HK-2 (cell line): ENCODE results near the gene KCTD13.
"Not testable (repeated sequence)": the region's sequence is repeated elsewhere in the genome, so short reads cannot be mapped to it uniquely, and the experiment has no call there.

ENCODE experiments used
- DNase-seq: peaks from one replicate; pipeline ENCODE4 v3.0.0-alpha.2; 2018; ENCODE audit not compliant: unreplicated experiment

Gene KCTD13

DNA sequence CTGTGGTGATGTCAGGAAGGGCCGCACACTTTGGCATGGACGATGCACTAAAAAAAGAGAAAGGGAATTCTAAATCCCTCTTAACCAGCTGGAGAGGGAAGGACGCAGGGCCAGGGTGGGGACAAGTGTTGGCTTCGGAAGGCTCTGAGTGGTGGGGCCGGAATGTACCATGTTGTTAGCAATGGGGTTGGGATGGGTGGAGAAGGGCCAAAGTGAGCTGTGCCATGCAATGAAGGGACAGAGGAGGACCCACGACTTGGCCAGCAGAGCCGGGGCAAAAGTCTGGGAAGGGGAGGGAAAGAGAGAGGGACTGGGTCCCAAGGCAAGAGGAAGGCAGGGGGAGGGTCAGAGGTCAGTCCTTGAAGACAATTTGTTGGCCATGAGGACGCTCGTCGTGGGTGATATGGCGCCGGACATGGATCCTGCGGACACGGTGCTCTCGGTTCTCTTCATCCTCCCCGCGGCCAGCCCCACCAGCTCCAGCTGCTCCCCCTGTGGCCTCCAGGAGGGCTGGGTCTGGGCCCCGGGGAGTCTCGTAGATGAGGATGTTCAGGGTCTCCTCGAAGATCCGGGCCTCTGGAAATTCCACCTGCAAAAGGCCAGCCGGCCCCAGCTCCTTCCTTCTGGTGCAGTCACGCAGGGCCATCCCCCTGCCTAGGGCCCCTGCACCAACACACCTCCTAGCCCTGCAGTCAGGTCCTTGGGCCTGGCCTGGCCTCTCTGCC lies 19.3 kb downstream of the KCTD13 start:
- DNase-seq, result no peak

DNA sequence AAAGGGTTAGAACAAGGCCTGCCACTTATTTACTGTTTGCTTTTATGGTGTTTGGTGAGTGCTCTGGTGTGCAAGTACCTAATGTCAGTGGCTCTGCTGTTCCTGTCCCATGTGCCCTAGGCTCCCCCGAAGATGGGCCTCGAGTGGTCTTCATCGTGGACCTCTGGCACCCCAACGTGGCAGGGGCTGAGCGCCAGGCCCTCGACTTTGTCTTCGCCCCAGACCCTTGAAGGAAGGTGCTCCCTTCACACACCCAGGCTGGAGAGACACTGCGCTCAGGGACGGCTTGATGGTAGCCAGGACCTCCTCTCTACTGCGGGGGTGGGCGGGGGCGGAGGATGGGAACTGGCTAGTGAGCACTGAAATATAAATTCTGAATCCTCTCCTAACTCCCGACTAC lies 20.4 kb downstream of the KCTD13 start:
- DNase-seq, result no peak

DNA sequence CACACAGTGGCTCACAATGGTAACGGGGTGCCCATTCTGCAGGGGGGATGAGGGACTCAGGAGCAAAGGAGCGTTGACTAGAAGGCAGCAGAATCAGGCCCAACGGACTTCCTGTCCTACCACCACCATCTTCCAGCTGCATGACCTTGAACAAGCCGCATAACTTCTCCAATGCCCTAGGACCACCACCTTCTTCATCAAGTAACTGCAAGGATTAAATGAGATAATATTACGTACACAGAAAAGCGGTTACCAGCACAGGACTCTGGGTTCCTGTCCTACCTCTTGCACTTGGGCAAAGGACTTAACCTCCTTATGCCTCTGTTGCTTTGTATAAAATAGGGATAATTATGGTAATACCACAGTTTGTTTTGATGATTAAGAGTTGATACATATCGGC lies 21.1 kb downstream of the KCTD13 start:
- DNase-seq, result no peak

DNA sequence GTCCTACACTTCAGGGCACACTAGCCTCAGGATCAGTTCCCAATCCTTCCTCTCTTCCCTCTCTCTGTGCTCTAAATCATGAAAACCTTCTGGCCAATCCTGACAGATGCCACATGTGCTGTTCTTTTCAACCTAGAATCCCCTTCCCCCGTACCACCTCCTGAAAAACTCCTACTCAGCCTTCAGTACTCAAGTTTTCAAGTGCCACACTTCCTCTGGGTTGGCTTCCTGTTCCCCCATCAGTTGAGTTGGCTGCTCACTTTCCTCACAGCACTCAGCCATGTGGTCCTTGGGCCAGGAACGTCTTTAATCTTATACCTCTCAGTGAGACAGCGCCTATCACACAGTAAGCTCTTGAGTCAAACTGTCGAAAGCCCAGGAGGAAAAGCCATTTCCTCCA lies 22.4 kb downstream of the KCTD13 start:
- DNase-seq, result no peak

DNA sequence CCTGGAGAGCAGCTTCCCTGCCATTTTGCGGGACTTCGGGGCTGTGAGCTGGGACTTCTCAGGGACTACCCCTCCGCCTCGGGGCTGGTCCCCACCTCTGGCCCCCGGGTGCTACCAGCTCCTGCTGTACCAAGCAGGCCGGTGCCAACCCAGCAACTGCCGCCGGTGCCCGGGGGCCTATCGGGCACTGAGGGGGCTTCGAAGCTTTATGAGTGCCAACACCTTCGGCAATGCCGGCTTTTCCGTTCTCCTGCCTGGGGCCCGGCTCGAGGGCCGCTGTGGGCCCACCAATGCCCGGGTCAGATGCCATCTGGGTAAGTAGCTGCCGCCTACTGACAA lies 24.4 kb downstream of the KCTD13 start:
- DNase-seq, result no peak

DNA sequence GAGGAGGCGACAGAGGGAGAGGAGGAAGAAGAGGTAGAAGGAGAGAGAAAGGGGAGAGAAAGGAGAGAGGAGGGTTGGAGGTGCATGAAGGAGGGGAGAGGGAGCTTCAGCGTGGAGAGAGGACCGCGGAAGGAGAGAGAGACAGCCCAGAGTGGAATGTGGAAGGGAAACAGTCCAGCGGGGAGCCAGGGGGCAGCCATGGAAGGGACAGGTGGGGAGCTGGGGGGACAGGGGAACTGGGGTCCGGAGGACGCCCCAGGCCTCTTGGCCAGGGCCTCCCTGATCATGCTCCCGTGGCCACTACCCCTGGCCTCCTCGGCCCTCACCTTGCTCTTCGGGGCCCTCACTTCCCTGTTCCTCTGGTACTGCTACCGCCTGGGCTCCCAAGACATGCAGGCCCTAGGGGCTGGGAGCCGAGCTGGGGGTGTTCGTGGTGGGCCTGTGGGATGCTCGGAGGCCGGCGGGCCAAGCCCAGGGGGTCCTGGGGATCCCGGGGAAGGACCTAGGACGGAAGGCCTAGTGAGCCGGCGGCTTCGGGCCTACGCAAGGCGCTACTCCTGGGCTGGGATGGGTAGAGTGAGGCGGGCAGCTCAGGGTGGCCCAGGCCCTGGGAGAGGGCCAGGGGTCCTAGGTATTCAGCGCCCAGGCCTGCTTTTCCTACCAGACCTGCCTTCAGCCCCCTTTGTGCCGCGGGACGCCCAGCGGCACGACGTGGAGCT lies 25.0 kb downstream of the KCTD13 start:
- DNase-seq, result no peak

DNA sequence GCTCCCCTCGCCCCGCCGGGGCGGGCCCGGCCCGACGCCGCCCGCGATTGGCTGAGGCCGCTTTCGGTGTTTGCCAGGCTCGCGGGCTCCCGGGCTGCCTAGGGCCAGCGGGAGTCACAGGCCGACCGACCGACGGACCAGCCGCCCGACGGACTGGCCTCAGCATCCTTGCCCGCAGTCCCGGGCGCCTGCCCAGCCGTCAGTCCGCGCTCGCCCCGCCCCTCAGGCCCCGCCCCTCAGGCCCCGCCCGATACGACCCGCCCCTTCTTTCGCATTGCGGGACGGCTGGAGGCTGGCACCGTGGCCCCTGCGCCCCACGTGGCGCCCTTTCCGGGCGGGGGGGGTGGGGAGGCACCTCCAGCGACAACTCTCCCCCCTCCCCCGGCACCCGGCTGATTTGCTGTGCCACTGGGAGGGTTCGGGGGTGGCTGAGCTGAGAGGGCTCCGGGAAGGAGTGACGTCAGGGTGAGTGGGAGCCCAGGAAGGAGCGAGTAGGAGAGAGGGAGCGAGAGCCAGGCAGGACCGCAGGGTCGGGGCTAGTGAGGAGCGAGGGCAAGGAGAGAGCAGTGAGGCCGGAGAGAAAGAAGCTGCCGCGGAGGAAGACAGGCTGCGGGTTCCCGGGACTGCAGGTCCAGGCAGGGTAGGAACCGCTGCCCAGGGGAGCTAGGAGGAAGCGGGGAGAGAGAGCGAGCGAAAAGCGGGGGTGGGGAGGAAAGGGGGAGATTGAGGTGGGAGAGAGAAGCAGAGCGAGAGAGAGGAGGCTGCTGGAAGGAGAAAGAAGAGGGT lies 25.7 kb downstream of the KCTD13 start, which contains the start of gene ASPHD1:
Gene ASPHD1, plus strand, starts transcription at position 387 of the 786 bp plus-strand sequence. CDS start 484 bp downstream, outside the sequence.
- peak; percentile 93 for DNase-seq

DNA sequence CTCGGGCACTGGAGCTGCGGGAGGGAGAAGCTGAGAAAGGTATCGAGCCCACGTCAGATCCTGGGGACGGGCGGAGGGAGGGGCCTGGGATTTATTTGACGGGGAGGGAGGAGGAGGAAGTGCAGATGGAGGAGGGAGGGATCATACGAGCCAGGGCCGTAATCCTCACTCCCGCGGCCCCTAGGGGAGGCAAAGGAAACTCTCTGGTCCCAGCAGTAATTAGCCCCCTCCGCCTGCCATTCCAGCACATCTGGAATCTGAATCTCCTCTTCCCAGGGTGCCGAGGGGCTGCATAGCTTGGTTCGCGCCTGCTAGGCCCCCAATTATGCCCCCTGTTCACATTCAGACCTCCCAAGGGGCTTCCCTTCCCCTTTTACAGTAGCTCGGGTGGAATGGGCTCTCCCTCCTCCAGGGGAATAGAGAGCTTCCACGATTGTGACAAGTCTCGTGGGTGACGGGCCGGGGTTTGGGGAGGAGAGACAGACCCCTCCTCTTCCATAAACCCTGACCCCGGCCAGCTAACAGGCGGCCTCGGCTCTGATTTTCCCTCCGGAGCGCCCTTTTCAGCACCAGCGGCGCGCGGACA lies 26.4 kb downstream of the KCTD13 start, which contains the start of gene SEZ6L2:
Gene SEZ6L2, minus strand, starts transcription at position 35 of the 586 bp plus-strand sequence. CDS start 531 bp downstream, outside the sequence.
- DNase-seq, result peak; percentile 83

DNA sequence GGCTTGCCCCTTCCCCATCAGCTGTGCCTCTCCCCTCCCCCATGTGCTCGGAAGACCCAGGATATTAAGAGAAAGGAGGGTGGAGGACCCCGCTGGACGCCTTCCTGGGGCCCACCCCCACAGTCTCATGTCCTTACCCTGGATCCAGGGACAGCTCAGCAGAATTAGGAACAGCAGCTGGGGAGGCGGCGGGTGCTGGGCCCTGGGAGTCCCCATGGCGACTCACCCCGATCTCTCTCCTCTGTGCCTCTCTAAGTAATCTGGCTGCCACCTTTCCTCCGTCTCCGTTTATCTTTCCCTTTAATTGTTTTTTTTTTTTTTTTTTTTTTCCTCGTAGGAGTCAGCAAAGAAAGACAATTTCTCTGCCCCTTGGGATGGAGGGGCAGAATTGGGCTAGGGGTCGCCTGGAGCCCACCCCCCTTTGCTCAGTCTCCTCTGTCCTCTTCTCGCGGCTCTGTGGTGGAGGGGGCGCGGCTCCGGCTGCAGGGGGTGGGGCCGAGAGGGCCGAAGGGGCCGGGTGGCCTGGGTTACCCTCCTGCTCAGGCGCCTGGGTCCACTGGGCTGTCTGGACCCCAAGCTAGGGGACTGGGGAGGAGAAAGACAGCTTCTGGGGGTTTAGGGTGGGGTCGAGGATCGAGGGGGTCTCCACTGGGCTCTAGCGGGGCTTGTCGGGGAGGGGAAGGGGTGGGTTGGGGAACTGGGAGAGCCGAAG lies 27.1 kb downstream of the KCTD13 start:
- no peak for DNase-seq

DNA sequence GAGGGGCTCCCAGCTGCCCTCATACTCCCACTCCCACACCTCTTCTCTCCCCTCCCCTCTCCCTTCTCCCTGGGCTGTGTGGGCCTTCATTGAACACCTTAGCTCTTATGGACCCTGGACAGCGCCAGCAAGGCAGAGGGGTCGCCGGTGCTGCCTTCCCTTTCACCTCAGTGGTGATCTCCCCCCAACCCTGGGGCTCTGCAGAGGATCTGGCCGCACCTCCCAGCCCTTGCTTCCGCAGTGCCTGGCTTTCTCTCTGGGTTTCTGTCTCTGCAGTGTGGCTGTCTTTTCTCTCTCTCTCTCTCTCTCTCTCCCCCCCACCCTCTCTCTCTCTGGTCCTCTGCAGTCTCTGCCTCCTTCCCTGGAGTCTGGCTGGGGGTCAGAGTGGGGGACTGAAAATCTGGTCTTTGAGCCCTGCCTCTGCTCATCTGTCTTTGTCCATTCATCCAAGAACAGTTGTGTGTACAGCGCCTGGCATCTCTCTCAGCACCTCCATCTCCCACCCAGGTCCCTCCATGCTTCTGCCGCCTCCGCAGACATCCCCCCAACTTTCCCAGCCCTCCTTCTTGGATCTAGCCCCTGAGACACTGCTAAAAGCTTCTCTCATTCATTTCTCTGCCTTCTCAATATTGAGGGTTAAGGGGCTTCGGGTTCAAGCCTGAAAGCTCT lies 27.8 kb downstream of the KCTD13 start:
- no peak for DNase-seq

DNA sequence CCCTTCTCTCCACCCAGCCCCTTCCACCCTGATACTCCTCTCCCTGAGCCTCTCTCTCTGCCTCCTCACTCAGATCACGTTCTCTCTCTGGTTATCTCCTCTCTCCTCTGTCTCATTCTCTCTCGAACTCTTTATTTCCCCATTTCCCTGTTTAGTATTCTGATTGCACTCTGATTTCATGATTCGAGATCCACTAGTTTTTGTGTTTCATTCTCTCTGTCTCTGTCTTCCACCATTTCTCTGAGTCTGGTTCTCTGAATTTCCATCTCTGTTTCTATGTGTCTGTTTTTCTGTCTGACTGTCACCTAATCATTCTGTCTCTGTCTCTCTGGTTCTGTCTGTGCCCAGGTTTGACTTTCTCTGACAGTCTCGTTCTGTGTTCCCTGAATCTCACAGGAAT lies 28.7 kb downstream of the KCTD13 start:
- no peak for DNase-seq

DNA sequence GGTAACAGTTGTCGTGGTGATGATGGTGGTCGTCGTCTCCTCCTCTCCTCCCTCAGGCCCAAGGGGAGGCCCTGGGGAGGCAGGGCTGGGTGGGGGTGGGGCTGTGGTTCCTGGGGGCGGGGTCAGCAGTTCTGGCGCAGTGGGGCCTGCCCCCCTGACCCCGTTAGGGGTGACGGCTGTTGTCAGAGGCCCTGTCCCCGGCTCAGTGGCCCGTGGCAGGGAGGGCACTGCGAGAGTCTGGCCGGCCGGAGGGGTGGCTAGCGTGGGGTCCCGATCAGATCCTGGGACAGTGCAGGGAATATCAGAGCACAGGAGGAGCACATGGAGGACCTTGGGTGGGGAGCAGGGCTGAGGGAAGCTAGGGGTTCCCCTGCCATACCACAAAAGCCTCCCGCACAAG lies 29.2 kb downstream of the KCTD13 start:
- DNase-seq, result no peak

DNA sequence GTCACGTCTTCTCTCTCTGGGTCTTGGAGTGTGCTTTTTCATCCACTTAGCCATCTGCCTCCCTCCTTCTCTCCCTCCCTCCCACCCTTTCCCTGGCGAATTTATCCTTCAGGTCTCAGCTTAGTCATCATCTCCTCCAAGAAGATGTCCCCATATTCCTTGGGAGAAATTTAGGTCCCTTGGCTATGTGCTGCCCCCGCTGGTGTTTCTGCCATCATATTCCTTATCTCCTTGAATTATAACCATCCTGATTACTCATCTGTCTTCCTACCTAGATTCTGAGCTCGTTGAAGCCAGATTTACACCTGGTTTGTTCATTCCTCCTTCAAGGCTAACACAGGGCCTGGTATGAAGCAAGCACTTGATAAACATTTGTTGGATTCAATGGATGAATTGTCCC lies 31.7 kb downstream of the KCTD13 start:
- no peak for DNase-seq

DNA sequence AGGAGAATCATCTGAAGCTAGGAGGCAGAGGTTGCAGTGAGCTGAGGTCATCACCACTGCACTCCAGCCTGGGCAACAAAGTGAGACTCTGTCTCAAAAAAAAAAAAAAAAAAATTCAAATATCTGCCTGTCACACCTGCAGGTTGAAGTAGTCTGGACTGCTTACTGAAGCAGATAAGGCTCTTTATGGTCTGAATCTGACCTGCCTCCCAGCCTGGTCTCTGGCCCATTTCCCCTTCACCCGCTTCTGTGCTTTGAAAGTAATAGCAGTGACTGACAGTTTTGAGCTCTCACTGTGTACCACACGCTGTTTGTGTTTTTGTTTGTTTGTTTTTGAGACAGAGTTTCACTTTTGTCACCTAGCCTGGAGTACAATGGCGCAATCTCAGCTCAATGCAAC lies 32.5 kb downstream of the KCTD13 start:
- DNase-seq, result no peak

DNA sequence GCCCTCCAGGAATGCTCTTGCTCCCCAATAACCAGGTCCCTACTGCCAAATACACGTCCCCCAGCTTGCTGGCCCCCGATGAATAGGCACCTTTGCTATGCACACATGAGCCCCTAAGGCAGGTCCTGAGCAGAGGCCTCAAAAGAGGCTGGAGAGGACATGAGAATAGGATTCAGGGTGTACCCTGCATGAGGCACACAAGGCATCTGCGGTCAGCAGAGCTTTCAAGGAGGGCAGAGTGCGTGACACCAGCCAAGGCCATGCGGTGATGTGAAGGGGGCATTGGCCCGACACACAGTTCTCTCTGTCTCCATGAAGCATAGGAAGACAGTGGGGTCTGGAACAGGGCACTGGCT lies 33.6 kb downstream of the KCTD13 start:
- DNase-seq, result no peak

DNA sequence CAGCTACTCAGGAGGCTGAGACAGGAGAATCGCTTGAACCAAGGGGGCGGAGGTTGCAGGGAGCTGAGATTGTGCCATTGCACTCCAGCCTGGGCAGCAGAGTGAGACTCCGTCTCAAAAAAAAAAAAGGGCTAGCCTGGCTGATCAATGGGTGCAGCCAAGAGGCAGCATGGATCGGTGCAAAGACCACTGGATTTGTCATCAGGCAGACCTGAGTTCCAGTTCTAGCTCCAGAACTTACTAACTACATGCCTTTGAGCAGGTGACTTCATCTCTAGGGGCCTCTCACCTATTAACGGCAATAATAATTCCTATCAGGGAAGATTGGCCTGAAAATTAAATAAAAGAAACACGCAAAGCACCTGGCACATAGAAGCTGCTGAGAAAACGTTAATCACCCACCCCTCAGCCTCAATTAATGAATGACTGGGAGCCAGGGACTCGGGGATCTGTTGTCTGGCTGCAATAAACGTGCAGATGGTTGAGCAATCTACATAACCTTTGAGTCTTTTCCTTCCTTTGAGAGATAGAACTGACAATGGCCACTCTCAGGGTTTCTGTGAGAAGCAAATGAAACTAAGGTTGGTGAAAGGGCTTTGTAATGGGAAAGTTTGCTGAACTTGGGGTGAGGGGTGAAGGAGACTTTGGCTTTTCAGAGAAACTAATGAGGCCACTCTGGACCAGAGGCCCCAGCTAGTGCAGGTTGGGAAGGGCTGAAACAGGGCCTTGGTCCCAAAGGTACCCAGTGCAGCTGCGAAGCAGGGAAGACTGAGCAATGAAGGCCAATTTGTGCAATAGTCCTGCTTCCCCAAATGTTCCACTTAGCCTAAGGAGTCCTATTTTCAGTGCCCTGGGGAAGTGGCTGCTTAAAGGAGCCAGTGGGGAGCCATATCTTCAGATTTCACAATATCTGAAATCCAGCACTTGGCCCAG lies 34.2 kb downstream of the KCTD13 start:
- DNase-seq, result no peak

DNA sequence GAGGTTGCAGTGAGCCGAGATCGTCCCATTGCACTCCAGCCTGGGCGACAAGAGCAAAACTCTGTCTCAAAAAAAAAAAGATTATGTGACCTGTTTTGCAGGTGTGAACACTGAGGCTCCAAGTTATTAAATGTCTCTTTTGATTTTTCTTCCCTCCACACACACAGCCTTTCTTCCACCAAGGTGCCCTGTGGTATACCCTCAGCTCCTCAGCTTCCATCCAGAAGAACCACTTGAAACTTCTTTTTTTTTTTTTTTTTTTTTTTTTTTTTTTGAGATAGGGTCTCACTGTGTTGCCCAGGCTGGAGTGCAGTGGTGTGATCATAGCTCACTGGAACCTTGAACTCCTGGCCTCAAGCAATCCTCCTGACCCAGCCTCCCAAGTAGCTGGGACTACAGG lies 36.7 kb downstream of the KCTD13 start:
- DNase-seq, result not testable (repeated sequence)

DNA sequence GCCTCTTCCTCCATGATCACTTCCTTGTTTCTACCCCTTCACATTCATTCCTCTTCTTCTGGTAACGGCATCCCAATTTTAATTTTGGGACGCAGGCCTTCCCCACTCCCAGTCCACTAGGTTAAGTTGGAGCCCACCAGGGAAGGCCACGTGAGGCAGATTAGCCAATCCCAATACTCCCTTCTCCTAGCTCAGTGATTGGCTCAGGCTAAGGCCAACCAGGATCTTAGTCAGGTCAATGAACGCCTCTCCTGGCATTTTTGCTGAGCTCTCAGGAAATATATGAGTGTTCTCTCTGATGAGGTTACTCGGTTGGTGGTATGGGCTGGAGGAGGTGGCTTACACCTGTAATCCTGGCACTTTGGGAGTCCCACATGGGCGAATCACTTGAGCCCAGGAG lies 42.0 kb downstream of the KCTD13 start:
- no peak for DNase-seq

DNA sequence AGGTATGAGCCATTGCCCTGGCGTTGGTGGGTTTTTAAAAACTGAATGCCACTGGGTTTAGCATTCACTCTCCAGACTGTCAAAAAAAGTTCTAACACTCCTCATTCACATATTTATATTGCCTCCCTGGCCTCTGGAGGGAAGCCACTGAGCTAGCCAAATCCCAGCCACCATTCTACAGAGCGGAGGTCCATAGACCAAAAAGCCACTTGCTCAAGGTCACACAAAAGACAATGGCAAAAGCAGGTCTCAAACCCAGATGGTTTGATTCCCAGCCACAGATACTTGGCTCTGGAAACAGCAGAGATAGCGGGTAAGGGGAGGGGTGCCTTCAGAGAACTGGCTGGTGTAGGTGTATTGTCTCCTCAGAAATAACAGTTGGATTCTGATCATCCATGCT lies 45.0 kb downstream of the KCTD13 start:
- no peak for DNase-seq

DNA sequence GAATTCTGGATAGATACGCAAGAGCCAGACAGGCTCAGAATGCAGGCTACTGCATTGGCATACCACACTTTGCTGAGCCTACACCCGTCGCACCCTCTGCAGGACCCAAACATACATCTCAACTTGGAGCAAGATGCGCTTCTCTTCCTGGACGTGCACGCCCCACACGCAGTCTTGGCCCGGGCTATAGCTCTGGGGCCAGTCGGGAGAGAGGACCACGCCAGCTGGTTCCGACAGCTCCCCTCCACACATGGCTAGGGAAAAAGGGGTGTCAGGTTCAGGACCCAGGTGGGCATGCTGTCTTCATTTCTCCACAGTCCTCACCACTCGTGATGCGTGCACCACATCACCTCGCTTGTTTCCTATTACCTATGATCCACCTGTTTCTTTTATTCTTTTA lies 47.9 kb downstream of the KCTD13 start:
- no peak for DNase-seq
